Nephron (organoid): Measurements from ENCODE around the gene TACC2.
"Not testable (repeated sequence)": the region's sequence is repeated elsewhere in the genome, so short reads cannot be mapped to it uniquely, and the experiment has no call there.

Source experiments
- H3K27ac Mint-ChIP-seq, 3 experiments: 2 replicates each; pipeline ENCODE4 v1.8.0; 2020; ENCODE audit warnings: mixed read lengths in 3 of 3, mild to moderate bottlenecking in 2 of 3, moderate library complexity in 1 of 3
- H3K27me3 Mint-ChIP-seq: 2 replicates; pipeline ENCODE4 v1.8.0; 2021; ENCODE audit warnings: low read depth, mild to moderate bottlenecking, moderate library complexity, mixed read lengths
- H3K36me3 Mint-ChIP-seq: 2 replicates; pipeline ENCODE4 v1.8.0; 2020; ENCODE audit warnings: low read depth, mixed read lengths
- H3K4me1 Mint-ChIP-seq: 2 replicates; pipeline ENCODE4 v1.8.0; 2020; ENCODE audit warnings: mixed read lengths
- H3K4me3 Mint-ChIP-seq, 3 experiments: 2 replicates each; pipeline ENCODE4 v1.8.0; 2020; ENCODE audit warnings: mild to moderate bottlenecking in 3 of 3, mixed read lengths in 3 of 3, moderate library complexity in 2 of 3
- H3K9me3 Mint-ChIP-seq: 2 replicates; pipeline ENCODE4 v1.8.0; 2020; ENCODE audit warnings: mixed read lengths
- CTCF ChIP-seq, 3 experiments: fragments of 200-600 bp; sonication (generic); IDR thresholded peaks; one replicate each; pipeline ENCODE4 v1.5.0; 2021; ENCODE audit warnings: antibody characterized with exemption in 3 of 3; ENCODE audit not compliant: unreplicated experiment in 3 of 3

The TACC2 gene

GRCh38 chr10:122198631-122199030, 209.7 kb downstream of the TACC2 start:
- TF ChIP-seq CTCF (IDR thresholded peaks at IDR 0.05; ENCODE audit: unreplicated experiment in 3 of 3) = no peak
- Mint-ChIP-seq H3K36me3 (peaks cover 36% of the 10 kb centered on the region), H3K27me3 (no peaks in the 10 kb centered on the region)

GRCh38 chr10:122199070-122199469, 210.1 kb downstream of the TACC2 start:
- H3K9me3 Mint-ChIP-seq = no peaks in the 10 kb centered on the region
- no peaks in the 10 kb centered on the region for H3K27me3 Mint-ChIP-seq
- H3K27ac Mint-ChIP-seq = no peak overlapping the region
- H3K4me1 Mint-ChIP-seq = peaks cover 3% of the 10 kb centered on the region
- H3K4me3 Mint-ChIP-seq = no peak overlapping the region
- no peak for TF ChIP-seq CTCF (IDR thresholded peaks at IDR 0.05; ENCODE audit: unreplicated experiment in 3 of 3)
- H3K36me3 Mint-ChIP-seq = peaks cover 36% of the 10 kb centered on the region

More at GRCh38 chr10:122198631-122199030, 209.7 kb downstream of the TACC2 start:
- Mint-ChIP-seq H3K9me3 (no peaks in the 10 kb centered on the region), H3K27ac (no peak overlapping the region), H3K4me1 (peaks cover 3% of the 10 kb centered on the region), H3K4me3 (no peak overlapping the region)

GRCh38 chr10:122199689-122200088, 210.7 kb downstream of the TACC2 start:
- H3K9me3 Mint-ChIP-seq = no peaks in the 10 kb centered on the region
- no peak overlapping the region for H3K27ac Mint-ChIP-seq
- H3K36me3 Mint-ChIP-seq = peaks cover 36% of the 10 kb centered on the region
- peaks cover 3% of the 10 kb centered on the region for H3K4me1 Mint-ChIP-seq
- H3K4me3 Mint-ChIP-seq = no peak overlapping the region
- no peaks in the 10 kb centered on the region for H3K27me3 Mint-ChIP-seq
- TF ChIP-seq CTCF (IDR thresholded peaks at IDR 0.05; ENCODE audit: unreplicated experiment in 3 of 3) = no peak

- TF ChIP-seq CTCF (IDR thresholded peaks at IDR 0.05; ENCODE audit: unreplicated experiment in 3 of 3) = no peak
- H3K4me1 Mint-ChIP-seq = peaks cover 3% of the 10 kb centered on the region
- H3K27ac Mint-ChIP-seq = no peak overlapping the region
- H3K36me3 Mint-ChIP-seq = peaks cover 32% of the 10 kb centered on the region
- no peaks in the 10 kb centered on the region for H3K27me3 Mint-ChIP-seq
- no peaks in the 10 kb centered on the region for H3K9me3 Mint-ChIP-seq
- H3K4me3 Mint-ChIP-seq = no peak overlapping the region
Observed at GRCh38 chr10:122201401-122201800, 212.4 kb downstream of the TACC2 start.

GRCh38 chr10:122203180-122203579, 214.2 kb downstream of the TACC2 start:
- H3K36me3 Mint-ChIP-seq = peaks cover 32% of the 10 kb centered on the region
- H3K27ac Mint-ChIP-seq, H3K27me3 Mint-ChIP-seq, H3K4me1 Mint-ChIP-seq, H3K4me3 Mint-ChIP-seq, H3K9me3 Mint-ChIP-seq: not testable (repeated sequence)

GRCh38 chr10:122204691-122205489, 215.9 kb downstream of the TACC2 start:
- Mint-ChIP-seq H3K9me3 (no peaks in the 10 kb centered on the region), H3K4me1 (peaks cover 9% of the 10 kb centered on the region), H3K36me3 (peaks cover 26% of the 10 kb centered on the region), H3K27ac (no peak overlapping the region), H3K4me3 (no peak overlapping the region), H3K27me3 (peaks cover 4% of the 10 kb centered on the region)
- TF ChIP-seq CTCF (IDR thresholded peaks at IDR 0.05; ENCODE audit: unreplicated experiment in 3 of 3) = no peak
